AG09319 (cell line): ENCODE results near the gene SLC38A2.
"Not testable (repeated sequence)": the region's sequence is repeated elsewhere in the genome, so short reads cannot be mapped to it uniquely, and the experiment has no call there.

Experiments used
- DNase-seq: peaks from one replicate; pipeline ENCODE4 v3.0.0-alpha.2; 2010; ENCODE audit warnings: low read depth; ENCODE audit errors: extremely low read depth
- TF ChIP-seq, protein P1 (sequence below): IDR thresholded peaks from 2 replicates; pipeline ENCODE4 v1.5.1; 2011; ENCODE audit warnings: low read depth, mild to moderate bottlenecking, inconsistent platforms, low read length, moderate library complexity

The SLC38A2 gene

DNA sequence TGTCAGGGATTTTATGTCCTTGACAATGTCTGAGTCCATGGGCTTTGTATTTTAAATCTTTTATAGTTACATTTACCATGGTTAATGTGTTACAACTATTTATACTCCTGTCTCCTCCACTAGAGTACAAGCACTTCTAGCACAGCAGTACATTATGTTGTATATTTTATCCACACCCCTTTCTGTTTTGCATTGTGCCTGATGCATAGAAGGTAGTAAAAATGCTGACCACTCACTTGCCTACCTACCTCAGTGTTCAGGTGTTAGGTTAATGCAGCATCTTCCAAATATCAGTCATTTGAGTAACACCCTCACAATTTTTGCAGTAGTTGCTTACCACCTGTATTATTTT is 31.1 kb upstream of the SLC38A2 start:
- DNase-seq: no peak

DNA sequence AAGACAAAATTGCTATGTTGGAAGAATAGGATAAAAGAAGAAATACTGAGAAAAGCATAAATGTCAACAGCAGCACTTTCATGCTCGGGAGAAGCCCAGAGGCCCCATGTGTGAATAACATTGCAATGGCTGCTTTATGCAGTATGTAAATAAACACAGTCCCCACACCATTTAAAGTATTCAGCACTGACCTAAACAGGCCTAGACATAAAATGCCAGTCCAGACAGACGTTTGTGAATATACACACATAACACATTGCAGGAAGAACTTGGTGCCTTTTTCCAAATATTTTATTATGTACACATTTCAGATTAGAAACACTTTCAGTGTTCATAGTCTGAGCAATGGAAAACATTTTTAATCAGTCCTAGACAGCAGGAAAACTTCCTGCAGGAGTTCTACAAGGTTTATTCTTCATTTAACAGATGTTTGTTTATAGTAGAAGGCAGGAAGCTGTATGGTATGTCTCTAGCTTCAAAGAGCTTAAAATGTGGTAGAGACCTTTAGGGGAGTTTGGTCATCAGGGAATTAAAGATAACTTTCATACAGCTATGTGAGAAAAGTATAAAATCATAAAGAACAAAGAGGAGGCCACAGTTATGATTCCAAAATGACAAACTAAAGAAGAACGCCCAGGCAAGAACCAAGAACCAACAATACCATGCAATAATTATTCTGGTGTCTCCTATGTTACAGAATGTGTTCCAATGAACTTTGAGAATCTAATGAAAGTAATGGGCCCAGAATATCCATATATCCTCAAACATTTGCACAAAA is 30.6 kb upstream of the SLC38A2 start:
- TF ChIP-seq, protein P1, sequence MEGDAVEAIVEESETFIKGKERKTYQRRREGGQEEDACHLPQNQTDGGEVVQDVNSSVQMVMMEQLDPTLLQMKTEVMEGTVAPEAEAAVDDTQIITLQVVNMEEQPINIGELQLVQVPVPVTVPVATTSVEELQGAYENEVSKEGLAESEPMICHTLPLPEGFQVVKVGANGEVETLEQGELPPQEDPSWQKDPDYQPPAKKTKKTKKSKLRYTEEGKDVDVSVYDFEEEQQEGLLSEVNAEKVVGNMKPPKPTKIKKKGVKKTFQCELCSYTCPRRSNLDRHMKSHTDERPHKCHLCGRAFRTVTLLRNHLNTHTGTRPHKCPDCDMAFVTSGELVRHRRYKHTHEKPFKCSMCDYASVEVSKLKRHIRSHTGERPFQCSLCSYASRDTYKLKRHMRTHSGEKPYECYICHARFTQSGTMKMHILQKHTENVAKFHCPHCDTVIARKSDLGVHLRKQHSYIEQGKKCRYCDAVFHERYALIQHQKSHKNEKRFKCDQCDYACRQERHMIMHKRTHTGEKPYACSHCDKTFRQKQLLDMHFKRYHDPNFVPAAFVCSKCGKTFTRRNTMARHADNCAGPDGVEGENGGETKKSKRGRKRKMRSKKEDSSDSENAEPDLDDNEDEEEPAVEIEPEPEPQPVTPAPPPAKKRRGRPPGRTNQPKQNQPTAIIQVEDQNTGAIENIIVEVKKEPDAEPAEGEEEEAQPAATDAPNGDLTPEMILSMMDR: no peak
- no peak for DNase-seq

More for the DNA sequence above, 31.1 kb upstream of the SLC38A2 start:
- TF ChIP-seq, protein P1: no peak

DNA sequence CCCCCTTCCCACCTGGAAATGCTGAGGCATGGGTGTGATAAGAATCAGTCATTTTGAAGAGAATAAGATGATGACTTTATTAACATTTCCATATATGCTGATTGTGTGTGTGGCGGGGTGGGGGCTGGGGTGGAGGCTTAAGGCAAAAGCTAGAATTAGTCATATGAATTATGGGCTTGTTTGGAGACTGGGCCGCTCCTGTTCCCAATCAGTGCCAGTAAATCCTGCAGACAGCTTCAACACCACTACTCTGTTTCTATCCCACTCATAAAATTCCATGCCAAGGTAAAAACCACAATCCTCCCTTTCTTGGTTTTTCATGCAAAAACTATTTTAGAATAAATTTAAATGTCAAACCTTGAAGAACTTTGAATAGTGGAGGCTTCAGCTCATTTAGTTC is 29.9 kb upstream of the SLC38A2 start:
- TF ChIP-seq, protein P1: no peak
- DNase-seq: no peak

DNA sequence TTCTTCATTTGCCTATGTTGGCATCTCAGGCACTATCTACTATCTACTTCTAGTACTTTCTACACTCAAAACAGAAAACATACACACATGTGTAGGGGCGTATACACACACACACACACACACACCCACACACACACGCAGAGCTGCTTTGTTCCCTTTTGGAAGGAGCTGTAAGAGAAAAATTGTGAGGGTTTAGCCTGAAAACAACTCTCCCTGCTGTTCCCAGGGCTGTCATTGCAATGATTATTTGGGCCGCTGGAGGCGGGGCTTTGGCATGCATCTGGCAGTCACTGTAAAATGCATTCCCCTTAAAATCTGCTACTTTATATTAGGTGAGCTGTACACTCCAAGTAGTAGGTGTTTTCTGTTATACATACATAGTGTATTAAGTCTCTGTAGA is 29.1 kb upstream of the SLC38A2 start:
- DNase-seq: no peak

DNA sequence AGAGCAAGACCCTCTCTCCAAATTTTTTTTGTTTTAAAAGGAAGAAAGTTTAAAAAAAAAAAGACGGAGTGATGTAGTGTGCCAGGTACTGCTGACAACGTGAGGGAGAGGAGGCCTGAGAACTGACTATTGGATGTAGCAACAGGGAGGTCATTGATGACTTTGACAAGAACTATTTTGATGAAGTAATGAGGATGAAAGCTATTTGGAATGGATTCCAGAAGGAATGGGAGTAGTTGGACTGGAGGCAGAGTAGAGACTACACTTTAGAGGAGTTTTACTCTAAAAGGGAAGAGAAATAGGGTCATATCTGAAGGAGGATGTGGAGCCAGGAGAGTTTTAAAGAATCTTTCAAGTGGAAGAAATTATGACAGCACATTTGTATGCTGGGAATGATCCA is 27.8 kb upstream of the SLC38A2 start:
- DNase-seq: no peak
- TF ChIP-seq, protein P1: no peak

More for the DNA sequence above, 29.1 kb upstream of the SLC38A2 start:
- TF ChIP-seq, protein P1: peak; percentile 10

DNA sequence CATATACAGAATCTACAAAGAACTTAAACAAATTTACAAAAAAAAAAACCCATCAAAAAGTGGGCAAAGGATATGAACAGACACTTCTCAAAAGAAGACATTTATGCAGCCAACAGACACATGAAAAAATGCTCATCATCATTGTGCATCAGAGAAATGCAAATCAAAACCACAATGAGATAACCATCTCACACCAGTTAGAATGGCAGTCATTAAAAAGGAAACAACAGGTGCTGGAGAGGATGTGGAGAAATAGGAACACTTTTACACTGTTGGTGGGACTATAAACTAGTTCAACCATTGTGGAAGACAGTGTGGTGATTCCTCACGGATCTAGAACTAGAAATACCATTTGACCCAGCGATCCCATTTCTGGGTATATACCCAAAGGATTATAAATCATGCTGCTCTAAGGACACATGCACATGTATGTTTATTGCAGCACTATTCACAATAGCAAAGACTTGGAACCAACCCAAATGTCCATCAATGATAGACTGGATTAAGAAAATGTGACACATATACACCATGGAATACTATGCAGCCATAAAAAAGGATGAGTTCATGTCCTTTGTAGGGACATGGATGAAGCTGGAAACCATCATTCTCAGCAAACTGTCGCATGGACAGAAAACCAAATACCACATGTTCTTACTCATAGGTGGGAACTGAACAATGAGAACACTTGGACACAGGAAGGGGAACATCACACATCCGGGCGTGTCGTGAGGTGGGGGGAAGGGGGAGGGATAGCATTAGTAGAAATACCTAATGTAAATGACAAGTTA is 27.1 kb upstream of the SLC38A2 start:
- DNase-seq: not testable (repeated sequence)

DNA sequence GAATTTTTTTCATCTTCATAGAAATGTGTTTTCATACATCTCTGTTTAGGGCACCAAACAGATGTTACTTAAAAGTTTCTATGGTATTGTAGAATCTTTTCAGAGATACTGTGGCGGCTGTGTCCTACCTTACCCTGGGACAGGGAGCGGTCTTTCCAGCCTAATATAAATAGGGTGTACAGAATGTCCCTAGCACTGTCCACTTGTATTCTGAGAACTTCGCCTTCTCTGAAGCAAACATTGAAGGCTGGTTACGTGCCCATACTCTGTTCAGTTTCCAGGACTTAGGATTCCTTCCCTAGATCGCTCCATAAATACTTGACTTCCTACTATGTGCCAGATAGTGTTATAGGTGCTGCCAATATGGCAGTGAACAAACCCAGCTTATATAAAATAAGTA is 24.3 kb upstream of the SLC38A2 start:
- TF ChIP-seq, protein P1: no peak
- DNase-seq: no peak
